ENCODE results near the gene FGD6.
"Not testable (repeated sequence)": the region's sequence is repeated elsewhere in the genome, so short reads cannot be mapped to it uniquely, and the experiment has no call there.

Gene FGD6

DNA sequence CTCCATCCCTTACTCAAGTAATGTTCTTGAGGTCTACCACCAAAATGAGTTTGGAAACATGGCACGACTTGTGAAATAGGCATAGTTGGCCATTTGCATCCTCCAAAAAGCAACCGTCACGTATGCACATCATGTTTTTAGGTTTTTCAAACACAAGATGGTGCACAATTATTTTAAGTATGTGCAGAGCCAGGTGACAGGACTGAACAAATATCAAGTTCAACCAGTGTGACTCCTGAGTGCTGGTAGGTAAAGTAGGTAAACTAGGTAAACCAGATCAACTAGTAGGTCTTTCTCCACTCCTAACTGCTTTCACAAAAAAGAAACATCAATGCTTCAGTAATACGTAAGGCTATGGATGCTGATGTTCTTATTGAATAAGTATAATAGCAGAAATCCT, 39.1 kb downstream of the FGD6 start:
- DNase-seq (ENCODE audit: low read depth): no peak

DNA sequence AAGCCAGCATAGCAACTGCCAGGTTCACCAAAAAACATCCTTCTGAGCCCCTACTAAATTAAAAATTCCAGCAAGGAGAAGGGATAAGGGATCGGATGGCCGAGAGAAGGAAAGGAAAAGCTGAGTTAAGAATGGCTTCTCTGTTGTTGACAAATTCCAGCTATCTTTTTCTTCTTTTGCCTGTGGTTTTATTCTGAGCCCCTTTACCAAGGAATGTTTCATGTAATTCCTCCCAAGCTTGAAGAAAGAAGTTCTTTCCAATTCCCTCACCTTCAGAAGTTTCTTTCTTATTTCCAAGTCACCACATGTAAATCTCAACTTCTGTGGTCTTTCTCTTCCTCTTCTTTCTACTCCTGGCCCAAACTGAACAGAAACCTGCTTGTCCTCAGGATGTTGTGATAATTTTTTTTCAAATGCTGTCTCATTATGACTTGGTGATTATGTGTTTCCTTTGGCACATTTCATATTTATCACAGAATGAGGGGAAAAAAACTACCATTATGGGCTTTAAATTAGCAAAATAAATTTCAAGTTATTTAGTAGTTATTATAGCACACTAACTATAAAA, 40.0 kb downstream of the FGD6 start:
- DNase-seq (ENCODE audit: low read depth): no peak

DNA sequence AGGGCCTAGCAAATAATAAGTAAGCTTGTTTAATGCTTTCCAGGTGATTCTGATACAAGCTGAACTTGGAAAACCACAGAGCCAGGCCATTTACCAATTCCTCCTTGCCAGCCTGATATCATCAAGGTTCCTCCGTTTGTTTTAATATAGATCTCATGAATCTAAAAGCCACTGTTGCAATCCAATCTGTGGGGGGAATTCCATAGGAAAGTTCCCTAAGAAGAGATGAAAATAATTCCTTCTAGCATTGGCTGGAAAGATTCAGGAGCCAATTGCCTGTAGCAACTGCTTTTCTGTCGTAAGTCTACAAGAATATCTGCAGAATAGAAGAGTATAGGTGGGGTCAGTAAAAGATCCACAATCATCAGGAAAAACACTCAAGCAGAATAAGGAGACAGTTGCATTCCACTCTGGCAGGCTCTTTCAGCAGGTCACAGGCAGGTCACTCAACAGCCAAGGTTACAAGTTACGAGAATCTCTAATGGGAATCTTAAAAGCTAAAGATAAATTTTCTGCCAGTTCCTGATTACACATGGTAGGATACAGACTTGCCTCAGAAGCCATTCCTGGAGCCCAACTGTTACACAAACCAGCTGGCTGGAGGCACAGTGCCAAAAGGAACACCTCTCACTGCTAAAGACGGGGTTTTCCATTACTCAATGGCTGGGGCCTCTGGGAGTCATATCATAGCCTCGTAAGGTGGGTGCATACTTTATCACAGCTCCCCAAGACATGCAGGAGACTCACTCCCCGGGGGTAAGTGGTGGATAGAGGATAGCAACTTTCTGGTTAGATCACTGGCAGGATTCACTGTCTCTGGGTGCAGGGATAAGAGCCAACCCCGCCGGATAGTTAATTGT, 43.6 kb downstream of the FGD6 start:
- DNase-seq (ENCODE audit: low read depth): peak; percentile 20

DNA sequence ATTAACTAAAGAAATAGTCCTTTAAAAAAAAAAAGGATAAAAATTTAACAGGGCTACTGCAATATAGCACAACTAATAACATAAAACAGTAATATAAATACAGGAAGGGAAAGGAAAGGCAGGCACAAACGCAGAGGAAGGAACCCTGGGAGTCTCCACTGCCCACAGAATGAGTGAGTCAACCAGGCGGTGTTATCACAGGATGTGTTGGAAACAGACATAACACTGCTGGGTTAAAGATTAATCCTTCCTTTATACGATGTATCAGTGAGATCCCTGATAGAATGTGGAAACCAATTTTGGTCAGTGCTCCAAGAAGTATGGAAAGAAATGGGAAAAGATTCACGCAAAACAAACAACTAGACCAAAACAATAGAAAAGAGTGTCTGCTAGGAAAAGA, 47.9 kb downstream of the FGD6 start:
- DNase-seq (ENCODE audit: low read depth): peak; percentile 9

- no peak for DNase-seq (ENCODE audit: low read depth)
Measured at GRCh38 chr12:95168746-95169145, 48.5 kb downstream of the FGD6 start.

- no peak for DNase-seq (ENCODE audit: low read depth)
Measured at GRCh38 chr12:95164656-95165055, 52.6 kb downstream of the FGD6 start.

DNA sequence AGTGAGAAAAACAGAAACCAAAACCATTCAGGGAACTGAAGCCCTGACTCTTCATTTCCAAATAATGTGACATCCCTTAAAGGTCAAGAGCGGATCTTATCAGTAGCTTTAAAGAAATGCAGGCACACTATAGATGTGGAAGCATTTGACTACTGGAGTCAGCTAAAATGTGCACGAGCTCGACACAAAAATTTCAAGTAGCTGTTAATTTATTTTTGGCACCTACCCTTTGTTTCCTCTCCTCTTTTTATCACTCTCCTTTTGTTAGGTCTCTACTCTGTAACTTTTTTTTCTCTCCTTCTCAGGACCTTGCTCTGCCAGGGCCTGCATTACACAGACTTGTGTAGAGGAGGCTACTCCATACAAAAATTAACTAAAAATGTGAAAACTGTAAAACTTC, 58.3 kb downstream of the FGD6 start:
- no peak for DNase-seq (ENCODE audit: low read depth)

DNA sequence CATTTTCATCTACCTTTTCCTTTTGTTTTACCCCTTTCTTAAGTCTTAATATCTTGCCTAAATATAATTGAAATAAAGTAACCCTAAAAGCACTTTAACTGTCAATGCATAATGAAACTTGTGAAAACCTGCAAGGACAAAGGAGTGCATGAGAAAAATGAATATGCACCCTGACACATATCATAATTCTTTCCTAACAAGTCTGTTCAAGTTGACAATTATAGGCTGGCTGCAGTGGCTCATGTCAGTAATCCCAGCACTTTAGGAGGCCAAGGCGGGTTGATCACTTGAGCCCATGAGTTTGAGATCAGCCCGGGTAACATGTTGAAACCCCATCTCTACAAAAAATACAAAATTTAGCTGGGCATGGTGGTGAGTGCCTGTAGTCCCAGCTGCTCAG, 65.4 kb downstream of the FGD6 start:
- no peak for DNase-seq (ENCODE audit: low read depth)

GRCh38 chr12:95151406-95151805, 65.9 kb downstream of the FGD6 start:
- no peak for DNase-seq (ENCODE audit: low read depth)

DNA sequence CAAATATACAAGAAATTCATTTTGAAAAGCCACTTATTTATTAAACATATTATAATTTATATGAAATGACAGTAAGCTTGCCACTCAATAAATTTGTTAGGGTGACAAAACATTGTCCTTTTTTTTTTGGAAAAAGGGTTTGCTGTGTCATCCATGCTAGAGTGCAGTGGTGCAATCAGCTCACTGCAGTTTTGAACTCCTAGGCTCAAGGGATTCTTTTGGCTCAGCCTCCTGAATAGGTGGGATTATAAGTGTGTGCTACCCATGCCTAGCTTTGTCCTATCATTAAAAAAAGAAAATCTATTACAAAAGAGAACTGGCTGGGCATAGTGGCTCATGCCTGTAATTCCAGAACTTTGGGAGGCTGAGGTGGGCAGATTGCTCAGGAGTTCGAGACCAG, 66.8 kb downstream of the FGD6 start:
- DNase-seq (ENCODE audit: low read depth): no peak

DNA sequence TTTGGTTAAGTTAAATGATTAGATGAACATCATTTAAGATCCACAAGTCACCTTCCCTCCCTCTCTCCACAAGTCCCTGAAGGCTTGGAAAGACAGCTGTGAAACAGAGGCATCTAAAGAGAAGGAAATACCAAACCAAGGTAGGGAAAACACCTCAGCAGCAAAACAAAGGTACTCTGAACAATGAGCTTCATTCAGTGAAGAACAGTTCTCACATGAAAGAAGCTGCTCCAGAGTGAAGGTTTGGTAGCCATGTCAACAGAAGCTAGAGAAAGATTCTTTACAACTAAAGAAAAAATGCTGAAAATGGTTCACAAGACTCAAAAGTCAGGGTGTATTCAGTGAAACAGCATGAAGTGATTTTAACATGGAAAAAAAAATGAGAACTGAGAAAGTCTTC, 69.4 kb downstream of the FGD6 start:
- DNase-seq (ENCODE audit: low read depth): no peak

GRCh38 chr12:95146769-95147168, 70.5 kb downstream of the FGD6 start:
- no peak for DNase-seq (ENCODE audit: low read depth)

DNA sequence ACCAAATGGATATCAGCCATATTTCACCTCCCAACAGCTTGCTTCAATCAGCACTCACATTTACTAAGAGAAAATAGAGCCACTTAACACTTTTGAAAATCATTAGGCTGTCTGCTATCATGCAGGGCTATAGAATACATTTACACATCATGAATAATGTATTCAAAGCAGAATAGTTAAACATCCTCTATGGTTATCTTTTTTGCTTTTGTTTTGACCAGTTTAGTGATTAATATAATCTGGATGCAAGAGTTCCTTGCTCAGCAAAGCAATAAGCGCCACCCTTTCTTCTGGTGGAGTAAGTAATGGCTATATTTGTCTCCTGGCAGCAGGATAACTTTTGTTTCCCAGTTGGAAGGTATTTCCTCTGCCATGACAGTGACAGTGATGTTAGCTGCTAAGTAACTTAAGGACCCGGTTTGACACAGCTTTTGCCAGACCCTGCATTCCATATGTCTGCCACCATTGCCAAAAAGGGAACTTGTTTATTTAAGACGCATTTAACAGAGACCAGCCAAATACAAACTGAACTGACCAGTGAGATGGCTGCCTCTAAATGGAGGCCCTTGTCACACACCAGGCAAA, 73.6 kb downstream of the FGD6 start:
- DNase-seq (ENCODE audit: low read depth): no peak

GRCh38 chr12:95142431-95143151, 74.7 kb downstream of the FGD6 start:
- DNase-seq (ENCODE audit: low read depth): no peak

DNA sequence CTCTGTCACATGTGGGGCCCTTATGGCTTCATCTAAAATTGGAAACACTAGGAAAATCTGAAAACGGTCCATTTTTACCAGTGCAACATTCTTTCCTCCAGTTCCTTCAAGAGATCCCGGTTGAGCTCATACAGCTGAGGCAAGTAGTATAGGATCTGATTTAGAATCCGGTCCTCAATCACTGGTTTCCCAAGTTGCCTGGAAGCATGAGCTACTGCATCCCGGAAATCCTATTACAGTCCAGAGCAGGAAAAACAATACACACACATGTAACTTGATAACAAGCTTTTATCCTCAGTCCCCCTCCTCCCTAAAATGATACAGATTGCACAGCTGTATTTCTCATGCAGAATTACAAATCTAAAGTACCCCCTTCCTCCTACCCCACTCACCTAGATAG, 76.0 kb downstream of the FGD6 start:
- no peak for DNase-seq (ENCODE audit: low read depth)

DNA sequence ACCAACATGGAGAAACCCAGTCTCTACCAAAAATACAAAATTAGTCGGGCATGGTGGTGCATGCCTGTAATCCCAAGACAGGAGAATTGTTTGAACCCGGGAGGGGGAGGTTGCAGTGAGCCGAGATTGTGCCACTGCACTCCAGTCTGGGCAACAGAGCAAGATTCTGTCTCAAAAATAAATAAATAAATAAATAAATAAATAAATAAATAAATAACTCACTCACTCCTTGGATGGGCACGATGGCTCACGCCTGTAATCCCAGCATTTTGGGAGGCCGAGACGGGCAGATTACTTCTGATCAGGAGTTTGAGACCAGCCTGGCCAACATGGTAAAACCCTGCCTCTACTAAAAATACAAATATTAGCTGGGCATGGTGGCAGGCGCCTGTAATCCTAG, 79.2 kb downstream of the FGD6 start:
- not testable (repeated sequence) for DNase-seq (ENCODE audit: low read depth)

GRCh38 chr12:95136598-95136997, 80.7 kb downstream of the FGD6 start:
- no peak for DNase-seq (ENCODE audit: low read depth)

DNA sequence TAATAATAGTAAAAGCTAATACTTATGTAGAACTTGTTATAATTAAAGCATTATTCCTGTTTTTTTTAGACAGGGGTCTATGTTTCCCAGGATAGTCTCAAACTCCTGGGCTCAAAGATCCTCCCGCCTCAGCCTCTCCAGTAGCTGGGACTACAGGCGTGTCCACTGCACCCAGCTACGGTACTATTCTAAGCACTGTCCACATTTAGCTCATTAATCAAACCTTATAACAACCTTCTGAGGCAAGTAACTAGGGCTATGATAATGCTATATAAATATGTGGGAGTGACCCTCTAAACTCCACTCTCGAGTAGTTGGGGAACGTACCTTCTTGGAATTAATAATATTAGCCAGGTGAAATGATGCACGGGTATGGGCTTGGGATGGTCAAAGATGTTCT, 83.2 kb downstream of the FGD6 start:
- DNase-seq (ENCODE audit: low read depth): no peak

- no peak for DNase-seq (ENCODE audit: low read depth)
Measured at GRCh38 chr12:95131589-95132340, 85.5 kb downstream of the FGD6 start.

DNA sequence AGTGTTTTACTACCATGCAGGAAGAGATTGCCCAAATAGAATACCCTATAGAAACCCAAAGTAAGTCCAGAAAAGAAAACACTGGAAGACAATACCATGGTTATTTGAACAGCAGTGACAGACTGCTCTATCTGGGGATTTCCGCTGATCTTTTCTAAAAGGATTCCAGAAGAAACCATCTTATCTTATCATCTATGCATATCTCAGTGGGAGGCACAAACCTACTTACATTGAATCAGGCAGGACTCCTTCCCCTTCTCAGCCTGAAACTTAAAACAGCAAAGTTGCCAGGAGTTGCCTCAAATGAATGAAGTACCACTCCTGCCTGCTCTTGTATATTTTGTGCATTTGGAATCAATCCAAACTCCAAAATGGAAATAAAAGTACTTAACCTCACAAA, 87.2 kb downstream of the FGD6 start:
- DNase-seq (ENCODE audit: low read depth): no peak

- no peak for DNase-seq (ENCODE audit: low read depth)
Measured at GRCh38 chr12:95129115-95129514, 88.2 kb downstream of the FGD6 start.

DNA sequence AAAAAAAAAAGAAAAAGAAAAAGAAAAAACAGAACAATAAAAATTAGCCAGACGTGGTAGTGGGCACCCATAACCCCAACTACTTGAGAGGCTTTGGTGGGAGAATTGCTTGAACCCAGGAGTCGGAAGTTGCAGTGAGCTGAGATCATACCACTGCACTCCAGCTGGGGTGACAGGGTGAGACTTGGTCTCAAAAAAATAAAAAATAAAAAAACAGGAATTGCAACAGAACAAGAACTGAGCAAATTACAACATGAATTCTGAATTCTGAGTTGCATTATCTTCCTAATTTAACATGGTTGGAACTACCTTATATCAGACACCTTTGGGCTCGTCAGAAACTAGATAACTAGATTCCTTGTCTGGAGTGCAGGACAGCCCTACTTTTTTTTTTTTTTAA, 90.5 kb downstream of the FGD6 start:
- no peak for DNase-seq (ENCODE audit: low read depth)

Measured in GM04504 (cell line).